ENCODE data around the gene COL9A2. TPM values are rescaled to one million over a fixed set of nuclear protein-coding genes. Genes with fewer than 3 reads are reported as not detected.
A peak's percentile ranks its signal among the peaks of the same experiment; 100 is the strongest.

The COL9A2 gene
- total and polyA plus RNA-seq, 3 donors from 2014 or later, result 3.5 to 7.2 (median 5.1) TPM

- 71 to 74% methylated on average over 6 of the region's 6 CpGs for WGBS, 2 donors
- H3K36me3 ChIP-seq (ENCODE audit: low read depth, missing control alignments), result no peaks in the 10 kb centered on the region
- no peak overlapping the region for H3K4me3 ChIP-seq
- H3K27me3 ChIP-seq, result no peaks in the 10 kb centered on the region
- no peaks in the 10 kb centered on the region for H3K9me3 ChIP-seq
- no peak overlapping the region for H3K27ac ChIP-seq
- DNase-seq, result no peak
- no peak for TF ChIP-seq POLR2A (IDR thresholded peaks at IDR 0.05)
- TF ChIP-seq, protein P1, sequence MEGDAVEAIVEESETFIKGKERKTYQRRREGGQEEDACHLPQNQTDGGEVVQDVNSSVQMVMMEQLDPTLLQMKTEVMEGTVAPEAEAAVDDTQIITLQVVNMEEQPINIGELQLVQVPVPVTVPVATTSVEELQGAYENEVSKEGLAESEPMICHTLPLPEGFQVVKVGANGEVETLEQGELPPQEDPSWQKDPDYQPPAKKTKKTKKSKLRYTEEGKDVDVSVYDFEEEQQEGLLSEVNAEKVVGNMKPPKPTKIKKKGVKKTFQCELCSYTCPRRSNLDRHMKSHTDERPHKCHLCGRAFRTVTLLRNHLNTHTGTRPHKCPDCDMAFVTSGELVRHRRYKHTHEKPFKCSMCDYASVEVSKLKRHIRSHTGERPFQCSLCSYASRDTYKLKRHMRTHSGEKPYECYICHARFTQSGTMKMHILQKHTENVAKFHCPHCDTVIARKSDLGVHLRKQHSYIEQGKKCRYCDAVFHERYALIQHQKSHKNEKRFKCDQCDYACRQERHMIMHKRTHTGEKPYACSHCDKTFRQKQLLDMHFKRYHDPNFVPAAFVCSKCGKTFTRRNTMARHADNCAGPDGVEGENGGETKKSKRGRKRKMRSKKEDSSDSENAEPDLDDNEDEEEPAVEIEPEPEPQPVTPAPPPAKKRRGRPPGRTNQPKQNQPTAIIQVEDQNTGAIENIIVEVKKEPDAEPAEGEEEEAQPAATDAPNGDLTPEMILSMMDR (IDR thresholded peaks at IDR 0.05), result no peak
- H3K4me1 ChIP-seq, result no peaks in the 10 kb centered on the region
- intact Hi-C loops (cut with DNase I; ENCODE audit: low total_unique reads), result loop anchor here (10.0 kb wide), 1 partner anchor 63 kb away; no protein-coding TSS in a partner anchor
Observed at GRCh38 chr1:40341491-40342380, 24.6 kb upstream of the COL9A2 start.

DNA sequence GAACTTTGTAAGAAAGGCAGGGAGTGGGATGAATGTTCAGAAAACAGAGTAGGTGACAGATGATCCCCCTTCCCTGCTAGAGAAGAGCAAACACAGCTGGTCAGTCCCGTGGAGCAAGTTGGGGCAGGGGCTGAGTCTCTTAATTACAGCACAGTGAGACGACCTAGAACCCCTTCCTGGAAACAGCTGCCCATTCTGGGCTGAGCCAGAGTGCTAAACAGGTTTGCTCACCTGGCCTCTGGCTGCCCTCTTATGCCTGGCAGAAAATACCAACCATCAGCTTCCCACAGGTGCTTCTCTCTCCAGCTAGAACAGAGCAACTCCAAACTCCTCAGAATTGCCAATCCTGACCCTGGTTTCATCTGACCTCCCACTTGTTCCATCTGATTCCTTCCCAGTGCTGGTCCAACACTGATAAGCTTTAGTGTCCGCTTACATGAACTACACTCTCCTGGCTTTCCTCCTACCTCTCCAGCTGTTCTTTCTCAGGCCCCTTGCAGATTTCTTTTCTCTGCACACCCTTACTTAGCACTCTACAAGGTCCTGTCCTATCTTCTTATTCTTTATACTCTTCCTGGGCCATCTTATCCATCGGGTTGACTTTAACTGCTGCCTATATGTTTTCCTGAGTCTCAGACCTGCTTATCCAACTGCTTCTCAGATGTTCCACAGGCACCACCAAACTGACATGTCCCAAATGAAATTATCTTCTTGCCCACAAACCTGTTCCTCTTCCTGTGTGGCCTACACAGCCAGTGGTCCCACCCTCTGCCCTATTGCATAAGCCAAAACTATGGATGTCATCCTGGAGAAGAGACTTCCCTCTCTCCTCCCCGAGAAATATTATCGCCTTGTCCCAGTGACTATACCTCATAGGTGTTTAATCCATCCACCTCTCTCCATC is 22.6 kb upstream of the COL9A2 start:
- H3K27me3 ChIP-seq, result no peaks in the 10 kb centered on the region
- H3K4me1 ChIP-seq, result no peaks in the 10 kb centered on the region
- H3K4me3 ChIP-seq, result no peak overlapping the region
- no peak for TF ChIP-seq POLR2A (IDR thresholded peaks at IDR 0.05)
- TF ChIP-seq, protein P1 (IDR thresholded peaks at IDR 0.05), result no peak
- intact Hi-C loops (cut with DNase I; ENCODE audit: low total_unique reads), result loop anchor here (10.0 kb wide), 1 partner anchor 65 kb away; no protein-coding TSS in a partner anchor
- no peaks in the 10 kb centered on the region for H3K9me3 ChIP-seq
- no peak for DNase-seq
- H3K36me3 ChIP-seq (ENCODE audit: low read depth, missing control alignments), result no peaks in the 10 kb centered on the region
- WGBS, 2 donors, result 51 to 56% methylated on average over 6 of the region's 6 CpGs
- H3K27ac ChIP-seq, result no peak overlapping the region

- intact Hi-C loops (cut with DNase I; ENCODE audit: low total_unique reads), result no loop called here
- TF ChIP-seq POLR2A (IDR thresholded peaks at IDR 0.05), result no peak
- TF ChIP-seq, protein P1 (IDR thresholded peaks at IDR 0.05), result peak; percentile 89 to 96 (median 90)
- Histone ChIP-seq H3K27ac (no peak overlapping the region), H3K36me3 (ENCODE audit: low read depth, missing control alignments) (no peaks in the 10 kb centered on the region), H3K4me1 (no peaks in the 10 kb centered on the region), H3K9me3 (no peaks in the 10 kb centered on the region), H3K4me3 (no peak overlapping the region), H3K27me3 (no peaks in the 10 kb centered on the region)
- peak; percentile 91 for DNase-seq
- whole genome bisulfite sequencing, 2 donors, result 24 to 25% methylated on average over 19 to 21 of the region's 21 CpGs
Observed at GRCh38 chr1:40338745-40339419, 21.8 kb upstream of the COL9A2 start.

- intact Hi-C loops (cut with DNase I; ENCODE audit: low total_unique reads), result no loop called here
- no peaks in the 10 kb centered on the region for H3K27me3 ChIP-seq
- no peaks in the 10 kb centered on the region for H3K4me1 ChIP-seq
- 69 to 75% methylated on average over 8 of the region's 8 CpGs for WGBS, 2 donors
- H3K36me3 ChIP-seq (ENCODE audit: low read depth, missing control alignments), result no peaks in the 10 kb centered on the region
- no peak overlapping the region for H3K4me3 ChIP-seq
- no peak for DNase-seq
- no peaks in the 10 kb centered on the region for H3K9me3 ChIP-seq
- TF ChIP-seq POLR2A (IDR thresholded peaks at IDR 0.05), result no peak
- TF ChIP-seq, protein P1 (IDR thresholded peaks at IDR 0.05), result no peak
- no peak overlapping the region for H3K27ac ChIP-seq
Observed at GRCh38 chr1:40337443-40337842, 20.4 kb upstream of the COL9A2 start.

Data from testis (tissue), 3 donors.